HEK293 (cell line): ENCODE data around the gene CHST14.

Source experiments
- CTCF ChIA-PET: fragments of 350-600 bp; formaldehyde crosslinking; extraction: SDS; loops from one replicate; lab custom pipeline; 2021; ENCODE audit warnings: antibody characterized with exemption; lab: Yijun Ruan, JAX
- POLR2A ChIA-PET: fragments of 300-600 bp; formaldehyde crosslinking; extraction: SDS; loops from one replicate; lab custom pipeline; 2020; ENCODE audit warnings: antibody characterized with exemption, inconsistent platforms; lab: Yijun Ruan, JAX
- H3K27ac ChIP-seq: fragments of 200-500 bp; sonication (Bioruptor generic); 2 replicates; pipeline ENCODE4 v1.5.1; 2014; ENCODE audit warnings: low read depth, low read length, control low read depth, inconsistent platforms; ENCODE audit errors: extremely low read depth
- H3K36me3 ChIP-seq, 2 experiments: fragments of 200-500 bp in 1 of 2; sonication (Bioruptor generic) in 1 of 2; 1 replicate in 1 of 2; 2 replicates in 1 of 2; pipeline ENCODE4 v1.5.1; 2014 to 2017; ENCODE audit warnings: inconsistent platforms in 2 of 2, low read length in 2 of 2; ENCODE audit not compliant: control insufficient read depth in 2 of 2, insufficient read depth in 1 of 2
- H3K4me1 ChIP-seq: fragments of 200-500 bp; sonication (Bioruptor generic); 2 replicates; pipeline ENCODE4 v1.5.1; 2014; ENCODE audit warnings: mild to moderate bottlenecking, low read length, inconsistent platforms; ENCODE audit not compliant: control insufficient read depth, insufficient read depth
- H3K4me3 ChIP-seq: 2 replicates; pipeline ENCODE4 v1.5.1; 2011; ENCODE audit warnings: low read depth, mild to moderate bottlenecking, control low read depth, low read length, moderate library complexity
- H3K9me3 ChIP-seq: fragments of 200-500 bp; sonication (Bioruptor generic); 2 replicates; pipeline ENCODE4 v1.5.1; 2014; ENCODE audit warnings: low read depth, low read length, inconsistent platforms; ENCODE audit not compliant: control insufficient read depth, insufficient read depth
- GLIS2 ChIP-seq: fragments of 450-650 bp; formaldehyde crosslinking; IDR thresholded peaks from 2 replicates; pipeline ENCODE4 v1.5.1; 2016; ENCODE audit warnings: missing biosample characterization, missing genetic modification characterization
- HOXA7 ChIP-seq: sonication (generic); formaldehyde crosslinking; IDR thresholded peaks from 2 replicates; pipeline ENCODE4 v1.8.1; 2022; ENCODE audit warnings: missing genetic modification reagents, borderline replicate concordance
- INSM2 ChIP-seq: fragments of 450-650 bp; formaldehyde crosslinking; IDR thresholded peaks from 2 replicates; pipeline ENCODE4 v1.5.1; 2016; ENCODE audit warnings: missing biosample characterization, missing genetic modification characterization
- KLF17 ChIP-seq: fragments of 450-650 bp; formaldehyde crosslinking; IDR thresholded peaks from 2 replicates; pipeline ENCODE4 v1.5.1; 2016; ENCODE audit warnings: missing biosample characterization, missing genetic modification characterization
- OVOL3 ChIP-seq: fragments of 450-650 bp; formaldehyde crosslinking; IDR thresholded peaks from 2 replicates; pipeline ENCODE4 v1.5.1; 2016; ENCODE audit warnings: missing biosample characterization, missing genetic modification characterization
- PRDM10 ChIP-seq: fragments of 450-650 bp; formaldehyde crosslinking; IDR thresholded peaks from 2 replicates; pipeline ENCODE4 v1.5.1; 2016; ENCODE audit warnings: missing biosample characterization, missing genetic modification characterization
- SP7 ChIP-seq: fragments of 450-650 bp; formaldehyde crosslinking; IDR thresholded peaks from 2 replicates; pipeline ENCODE4 v1.5.1; 2016; ENCODE audit warnings: missing biosample characterization, missing genetic modification characterization
- TCF7L2 ChIP-seq: IDR thresholded peaks from 2 replicates; pipeline ENCODE4 v1.6.1; 2011; ENCODE audit warnings: low read depth, mild to moderate bottlenecking, inconsistent platforms, low read length, moderate library complexity, borderline replicate concordance
- YY1 ChIP-seq: fragments of 450-650 bp; formaldehyde crosslinking; IDR thresholded peaks from 2 replicates; pipeline ENCODE4 v1.5.1; 2018; ENCODE audit warnings: missing biosample characterization, missing genetic modification characterization
- ZBTB26 ChIP-seq: fragments of 450-650 bp; formaldehyde crosslinking; optimal IDR thresholded peaks from 2 replicates; pipeline ENCODE3; 2016; ENCODE audit warnings: missing biosample characterization, mild to moderate bottlenecking, missing genetic modification characterization
- ZEB2 ChIP-seq: fragments of 450-650 bp; formaldehyde crosslinking; IDR thresholded peaks from 2 replicates; pipeline ENCODE4 v1.5.1; 2016; ENCODE audit warnings: missing biosample characterization, missing genetic modification characterization
- ZFHX2 ChIP-seq: fragments of 450-650 bp; formaldehyde crosslinking; conservative IDR thresholded peaks from 2 replicates; pipeline ENCODE4 v1.5.1; 2016; ENCODE audit warnings: missing biosample characterization, missing genetic modification characterization
- ZFP3 ChIP-seq: fragments of 450-650 bp; formaldehyde crosslinking; IDR thresholded peaks from 2 replicates; pipeline ENCODE4 v1.5.1; 2016; ENCODE audit warnings: low read depth, missing biosample characterization, missing genetic modification characterization
- ZFP41 ChIP-seq: fragments of 450-650 bp; formaldehyde crosslinking; IDR thresholded peaks from 2 replicates; pipeline ENCODE4 v1.5.1; 2016; ENCODE audit warnings: missing biosample characterization, missing genetic modification characterization, borderline replicate concordance
- ZNF146 ChIP-seq: fragments of 450-650 bp; formaldehyde crosslinking; IDR thresholded peaks from 2 replicates; pipeline ENCODE4 v1.5.1; 2016; ENCODE audit warnings: missing biosample characterization, missing genetic modification characterization
- ZNF266 ChIP-seq: fragments of 450-650 bp; formaldehyde crosslinking; IDR thresholded peaks from 2 replicates; pipeline ENCODE4 v1.5.1; 2016; ENCODE audit warnings: missing biosample characterization, missing genetic modification characterization, low read depth
- ZNF324 ChIP-seq: fragments of 450-650 bp; formaldehyde crosslinking; IDR thresholded peaks from 2 replicates; pipeline ENCODE4 v1.5.1; 2016; ENCODE audit warnings: missing biosample characterization, missing genetic modification characterization
- ZNF341 ChIP-seq: fragments of 450-650 bp; formaldehyde crosslinking; IDR thresholded peaks from 2 replicates; pipeline ENCODE4; 2016; ENCODE audit warnings: low read depth, missing biosample characterization, missing genetic modification characterization
- ZNF362 ChIP-seq: fragments of 450-650 bp; formaldehyde crosslinking; IDR thresholded peaks from 2 replicates; pipeline ENCODE4 v1.5.1; 2016; ENCODE audit warnings: missing biosample characterization, missing genetic modification characterization
- ZNF580 ChIP-seq: fragments of 450-650 bp; formaldehyde crosslinking; IDR thresholded peaks from 2 replicates; pipeline ENCODE4 v1.5.1; 2016; ENCODE audit warnings: missing biosample characterization, missing genetic modification characterization
- ZNF585B ChIP-seq: fragments of 450-650 bp; formaldehyde crosslinking; IDR thresholded peaks from 2 replicates; pipeline ENCODE4 v1.5.1; 2016; ENCODE audit warnings: missing biosample characterization, missing genetic modification characterization
- ZNF785 ChIP-seq: fragments of 450-650 bp; formaldehyde crosslinking; IDR thresholded peaks from 2 replicates; pipeline ENCODE4 v1.5.1; 2016; ENCODE audit warnings: missing biosample characterization, missing genetic modification characterization
- ZNF830 ChIP-seq: fragments of 450-650 bp; IDR thresholded peaks from 2 replicates; pipeline ENCODE4 v1.5.0; 2018; ENCODE audit warnings: missing biosample characterization, missing genetic modification characterization, low read depth, mild to moderate bottlenecking, moderate library complexity
- ZSCAN16 ChIP-seq: fragments of 450-650 bp; formaldehyde crosslinking; IDR thresholded peaks from 2 replicates; pipeline ENCODE4 v1.5.1; 2016; ENCODE audit warnings: missing biosample characterization, missing genetic modification characterization
- ZSCAN4 ChIP-seq: fragments of 450-650 bp; formaldehyde crosslinking; IDR thresholded peaks from 2 replicates; pipeline ENCODE4 v1.5.1; 2017; ENCODE audit warnings: missing biosample characterization, missing genetic modification characterization

CHST14 gene

GRCh38 chr15:40427188-40427587, 43.6 kb upstream of the CHST14 start:
- no peak overlapping the region for H3K27ac ChIP-seq
- ChIA-PET CTCF (interaction anchor here (0.6 kb wide), 1 partner anchor 163 kb away, joined by 3 read pairs; no protein-coding TSS in a partner anchor), POLR2A (interaction anchor here (1.3 kb wide), 1 partner anchor 14 kb away, joined by 4 read pairs; the partner anchor contains the start of gene BAHD1)
- TF ChIP-seq ZEB2 (tag by site-specific recombination) (no peak), PRDM10 (tag by site-specific recombination) (no peak), ZBTB26 (tag by site-specific recombination) (no peak), ZNF830 (no peak), GLIS2 (tag by site-specific recombination) (no peak), ZSCAN16 (tag by site-specific recombination) (no peak), KLF17 (tag by site-specific recombination) (no peak), TCF7L2 (no peak), HOXA7 (CRISPR knock-in tag) (no peak), ZNF580 (tag by site-specific recombination) (no peak), ZNF266 (tag by site-specific recombination) (no peak), YY1 (no peak), INSM2 (tag by site-specific recombination) (no peak), ZNF146 (no peak), ZNF585B (tag by site-specific recombination) (no peak)
- H3K4me3 ChIP-seq: no peak overlapping the region
- no peaks in the 10 kb centered on the region for H3K9me3 ChIP-seq
- H3K36me3 ChIP-seq: no peaks in the 10 kb centered on the region; a peak in 1 of 3 replicates
- H3K4me1 ChIP-seq: no peaks in the 10 kb centered on the region

GRCh38 chr15:40428185-40428584, 42.6 kb upstream of the CHST14 start:
- no peaks in the 10 kb centered on the region; a peak in 1 of 3 replicates for H3K36me3 ChIP-seq
- no peak overlapping the region for H3K4me3 ChIP-seq
- H3K27ac ChIP-seq: no peak overlapping the region
- CTCF ChIA-PET: no interaction called here
- TF ChIP-seq ZSCAN4 (tag by site-specific recombination) (no peak), OVOL3 (tag by site-specific recombination) (no peak), ZFHX2 (no peak), ZNF324 (tag by site-specific recombination) (no peak), ZNF341 (tag by site-specific recombination) (no peak), ZNF362 (tag by site-specific recombination) (no peak), ZFP41 (tag by site-specific recombination) (no peak), ZNF785 (tag by site-specific recombination) (no peak), ZFP3 (tag by site-specific recombination) (no peak), SP7 (tag by site-specific recombination) (no peak)
- TF ChIP-seq, all 188 proteins: peak for 0
- H3K9me3 ChIP-seq: no peaks in the 10 kb centered on the region
- POLR2A ChIA-PET: no interaction called here
- H3K4me1 ChIP-seq: no peaks in the 10 kb centered on the region
